Ecto neural progenitor cell (in vitro differentiated cells): Measurements from ENCODE around the gene CAPN13.

Source experiments
- DNase-seq: peaks from one replicate; pipeline ENCODE4 v3.0.0-alpha.2; 2018; ENCODE audit warnings: low spot score

Gene CAPN13

GRCh38 chr2:30683236-30683956 is 123.8 kb downstream of the CAPN13 start:
- no peak for DNase-seq

- no peak for DNase-seq
These were observed 126.2 kb downstream of the CAPN13 start for GRCh38 chr2:30681022-30681421.

- DNase-seq = no peak
These were observed 127.1 kb downstream of the CAPN13 start for GRCh38 chr2:30680121-30680520.

GRCh38 chr2:30679426-30680088 is 127.7 kb downstream of the CAPN13 start:
- no peak for DNase-seq

- DNase-seq = peak; percentile 21
These were observed 128.7 kb downstream of the CAPN13 start for GRCh38 chr2:30678410-30679137.

- no peak for DNase-seq
These were observed 129.3 kb downstream of the CAPN13 start for GRCh38 chr2:30677861-30678385.

GRCh38 chr2:30677231-30677630 is 130.0 kb downstream of the CAPN13 start:
- DNase-seq = no peak

- DNase-seq = no peak
These were observed 131.5 kb downstream of the CAPN13 start for GRCh38 chr2:30675758-30676157.

GRCh38 chr2:30673127-30673526 is 134.1 kb downstream of the CAPN13 start:
- DNase-seq = no peak
